Measurements from ENCODE around the gene KIF26B.

The KIF26B gene

GRCh38 chr1:245133995-245134715, 20.6 kb upstream of the KIF26B start:
- DNase-seq = no peak

DNA sequence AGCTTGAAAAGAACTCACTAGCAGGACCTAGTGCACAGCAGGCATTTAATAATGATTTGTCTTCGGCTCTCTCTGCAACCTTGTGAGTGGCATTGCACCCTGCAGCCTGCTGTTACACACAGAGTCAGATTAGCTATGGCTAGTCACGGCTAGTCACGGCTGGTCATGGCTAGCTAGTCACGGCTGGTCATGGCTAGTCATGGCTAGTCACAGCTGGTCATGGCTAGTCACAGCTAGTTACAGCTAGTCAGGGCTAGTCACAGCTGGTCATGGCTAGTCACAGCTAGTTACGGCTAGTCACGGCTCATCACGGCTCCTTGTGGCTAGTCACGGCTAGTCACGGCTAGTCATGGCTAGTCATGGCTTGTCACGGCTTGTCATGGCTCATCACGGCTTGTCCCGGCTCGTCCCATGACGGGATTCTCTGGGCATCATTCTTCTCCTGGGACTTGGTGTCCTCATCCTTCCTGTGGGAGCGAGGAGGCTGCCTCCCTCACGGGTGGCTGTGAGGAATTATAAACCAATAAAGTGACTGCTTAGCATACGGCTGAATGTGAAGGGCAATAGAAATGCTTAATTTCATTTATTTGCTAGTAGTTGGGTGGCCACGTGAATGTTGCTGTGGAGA, 12.5 kb upstream of the KIF26B start:
- DNase-seq = no peak

- DNase-seq = no peak
These were observed 11.8 kb upstream of the KIF26B start for GRCh38 chr1:245142976-245143375.

DNA sequence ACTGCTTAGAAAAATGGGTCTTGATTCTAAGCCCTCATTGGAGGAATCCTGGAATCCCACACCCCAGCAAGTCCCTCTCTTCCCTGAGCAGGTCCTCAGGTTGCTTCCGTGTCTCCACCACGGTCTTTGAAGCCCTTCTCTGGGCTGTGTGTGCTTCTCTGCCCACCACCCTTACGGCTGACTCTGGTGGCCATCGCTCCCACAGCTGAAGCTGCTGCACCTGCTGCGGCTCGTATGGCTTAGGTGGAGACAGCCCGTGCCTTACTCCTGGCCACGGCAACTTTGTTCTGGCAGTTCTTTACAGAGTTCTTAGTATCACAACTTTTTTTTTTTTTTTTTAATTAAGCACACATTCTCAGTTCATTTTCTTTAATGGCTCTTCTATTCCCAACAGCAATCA, 10.9 kb upstream of the KIF26B start:
- no peak for DNase-seq

DNA sequence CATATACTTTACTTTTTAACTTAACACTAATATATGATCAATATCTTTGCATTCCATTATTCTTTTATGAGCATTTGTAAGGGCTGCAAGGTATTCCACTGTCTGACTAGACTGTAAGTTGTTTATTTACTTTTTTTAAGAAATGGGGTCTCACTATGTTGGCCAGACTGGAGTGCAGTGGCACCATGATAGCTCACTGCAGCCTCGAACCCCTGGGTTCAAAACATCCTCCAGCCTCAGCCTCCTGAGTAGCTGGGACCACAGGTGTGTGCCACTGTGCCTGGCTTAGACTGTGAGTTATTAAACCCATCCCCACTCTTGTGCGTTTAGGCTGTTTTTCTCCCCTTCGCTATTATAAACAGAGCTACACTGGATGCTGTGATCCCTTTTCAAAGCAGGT, 6.7 kb upstream of the KIF26B start:
- no peak for DNase-seq

DNA sequence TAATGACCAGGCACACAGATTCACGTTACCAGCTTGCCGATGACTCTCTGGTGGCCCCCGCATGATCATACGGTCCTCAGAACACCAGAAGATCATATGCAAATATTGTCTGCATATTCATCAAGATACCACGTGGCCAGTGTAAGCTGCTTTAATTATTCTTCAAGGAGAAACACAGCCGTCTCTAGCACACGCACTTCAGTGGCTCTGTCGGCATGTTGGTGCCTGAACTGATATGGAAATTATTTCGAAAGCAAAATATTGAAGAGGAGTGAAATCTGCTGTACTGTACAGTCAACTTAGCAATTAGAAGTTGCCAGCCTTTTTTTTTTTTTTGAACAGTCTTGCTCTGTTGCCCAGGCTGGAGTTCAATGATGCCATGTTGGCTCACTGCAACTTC, 5.9 kb upstream of the KIF26B start:
- no peak for DNase-seq

- peak; percentile 55 for DNase-seq
These were observed 1.7 kb upstream of the KIF26B start for GRCh38 chr1:245153081-245153551.

GRCh38 chr1:245153552-245154428, 995 bp upstream of the KIF26B start:
- peak; percentile 15 for DNase-seq

GRCh38 chr1:245155272-245156040, 671 bp downstream of the KIF26B start:
- peak; percentile 4 for DNase-seq

DNA sequence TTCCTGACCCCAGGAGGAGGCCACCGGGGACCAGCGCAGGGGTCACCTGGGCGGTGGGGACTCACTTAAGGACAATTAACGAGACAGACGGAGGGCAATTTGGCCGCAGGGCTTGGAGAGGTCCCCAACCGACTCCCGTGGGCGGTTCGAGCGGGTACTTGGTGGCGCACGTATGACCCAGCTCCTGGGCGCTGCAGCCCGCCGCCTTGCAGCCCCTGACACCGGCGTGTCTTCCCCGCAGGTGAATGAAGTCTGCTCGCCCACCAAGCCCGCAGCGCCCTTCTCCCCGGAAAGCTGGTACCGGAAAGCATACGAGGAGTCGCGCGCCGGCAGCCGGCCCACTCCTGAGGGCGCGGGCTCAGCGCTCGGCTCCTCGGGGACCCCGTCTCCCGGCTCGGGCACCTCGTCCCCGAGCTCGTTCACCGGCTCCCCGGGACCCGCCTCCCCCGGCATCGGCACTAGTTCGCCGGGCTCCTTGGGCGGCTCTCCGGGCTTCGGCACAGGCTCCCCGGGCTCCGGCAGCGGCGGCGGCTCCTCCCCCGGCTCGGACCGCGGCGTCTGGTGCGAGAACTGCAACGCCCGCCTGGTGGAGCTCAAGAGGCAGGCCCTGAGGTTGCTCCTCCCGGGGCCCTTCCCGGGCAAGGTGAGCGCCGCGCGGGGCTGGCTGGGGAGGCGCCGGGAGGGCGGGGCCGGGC, 1.4 kb downstream of the KIF26B start:
- DNase-seq = peak; percentile 77

DNA sequence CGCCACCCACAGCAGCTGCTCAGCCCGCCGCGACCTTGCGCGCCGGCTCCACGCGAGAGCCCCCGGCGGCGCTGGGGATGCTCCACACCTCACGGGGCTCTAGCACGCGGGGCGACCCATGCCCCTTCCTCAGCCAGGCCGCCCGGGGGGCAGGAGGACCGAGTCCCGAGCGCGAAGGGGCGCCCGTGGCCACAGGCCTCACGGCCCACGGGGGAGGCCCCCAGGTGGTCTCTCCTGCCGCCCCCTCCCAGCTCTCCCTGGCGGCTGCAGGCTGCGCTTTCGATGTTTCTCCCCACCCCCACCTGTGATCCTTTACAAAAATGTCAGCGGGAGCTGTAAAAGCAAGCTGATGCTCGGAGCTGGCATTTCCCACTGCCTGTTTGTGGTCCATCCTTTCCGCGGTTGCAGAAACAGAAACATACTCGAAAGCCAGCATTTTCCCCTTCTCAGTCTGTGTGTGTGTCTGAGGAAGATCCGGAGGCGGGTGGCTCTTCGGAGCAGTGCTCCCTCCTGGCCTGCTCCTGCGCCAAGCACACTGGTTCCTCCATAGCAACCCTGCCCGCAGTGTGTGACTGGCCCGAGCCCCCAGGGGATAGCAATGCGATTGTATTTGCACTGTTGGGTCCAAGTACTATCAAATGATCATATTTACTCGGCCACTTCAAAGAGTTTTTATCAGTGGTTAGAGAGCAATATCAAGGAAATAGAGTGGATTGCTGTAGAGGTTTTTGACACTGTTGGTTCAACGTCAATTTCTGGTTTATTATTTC, 2.1 kb downstream of the KIF26B start:
- DNase-seq = no peak

GRCh38 chr1:245158913-245159312, 4.1 kb downstream of the KIF26B start:
- no peak for DNase-seq

GRCh38 chr1:245160288-245160687, 5.5 kb downstream of the KIF26B start:
- DNase-seq = no peak

- DNase-seq = no peak
These were observed 6.1 kb downstream of the KIF26B start for GRCh38 chr1:245160741-245161400.

GRCh38 chr1:245161866-245162265, 7.1 kb downstream of the KIF26B start:
- no peak for DNase-seq

DNA sequence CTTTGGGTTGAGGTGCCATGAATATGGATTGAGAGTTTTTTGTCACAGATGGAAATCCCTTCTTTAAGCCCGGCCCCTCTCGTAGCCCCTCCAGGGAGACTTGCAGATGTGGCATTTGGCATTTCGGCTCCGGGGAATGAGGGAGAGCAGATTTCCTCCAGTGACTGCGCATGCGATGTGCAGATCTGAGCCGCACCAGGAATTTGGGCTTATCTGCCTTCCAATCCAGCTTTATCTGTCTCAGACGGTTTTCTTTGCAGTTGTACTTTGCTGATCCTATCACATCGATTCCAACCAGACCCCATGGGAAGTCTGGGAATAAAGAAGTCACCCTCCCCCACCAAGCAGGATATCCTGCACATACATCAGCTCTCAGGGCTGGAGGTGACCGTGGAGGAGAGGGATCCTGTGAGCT, 11.7 kb downstream of the KIF26B start:
- DNase-seq = no peak

GRCh38 chr1:245168086-245168485, 13.3 kb downstream of the KIF26B start:
- DNase-seq = no peak

- DNase-seq = no peak
These were observed 14.1 kb downstream of the KIF26B start for GRCh38 chr1:245168906-245169305.

GRCh38 chr1:245169376-245169775, 14.6 kb downstream of the KIF26B start:
- no peak for DNase-seq

- no peak for DNase-seq
These were observed 17.2 kb downstream of the KIF26B start for GRCh38 chr1:245172026-245172425.

GRCh38 chr1:245172829-245173228, 18.0 kb downstream of the KIF26B start:
- no peak for DNase-seq
